ENCODE measurements around the gene PURA. TPM values are rescaled to one million over a fixed set of nuclear protein-coding genes. Genes with fewer than 3 reads are reported as not detected.

The PURA gene
- total RNA-seq, 2 experiments from 2014 or later = 8.2 to 9.2 TPM

DNA sequence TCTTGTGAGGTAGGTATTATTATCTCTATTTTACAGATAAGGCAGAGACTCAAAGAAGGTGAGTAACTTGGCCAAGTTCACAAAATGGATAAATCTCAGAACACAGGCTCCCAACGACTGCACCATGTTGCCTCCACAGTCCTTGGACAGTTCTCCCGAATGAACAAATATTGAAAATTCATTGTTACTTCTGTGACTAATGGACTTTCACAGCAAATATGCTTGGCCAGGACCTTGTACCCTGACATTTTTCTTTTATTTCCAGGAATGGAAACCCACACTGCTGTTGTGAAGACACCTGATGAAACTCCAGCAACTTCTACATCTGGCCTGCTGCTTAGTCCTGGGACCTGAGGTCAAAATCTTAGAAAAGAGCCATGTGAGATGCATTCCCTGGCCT is 58.6 kb downstream of the PURA start:
- no peak for TF ChIP-seq CTCF (IDR thresholded peaks at IDR 0.05)

GRCh38 chr5:140174014-140174413 is 60.1 kb downstream of the PURA start:
- Mint-ChIP-seq H3K27ac (no peak overlapping the region), H3K36me3 (ENCODE audit: low read depth) (no peaks in the 10 kb centered on the region), H3K4me3 (peak overlapping the region; percentile 81), H3K27me3 (peaks cover 4% of the 10 kb centered on the region), H3K4me1 (ENCODE audit: low read depth) (peaks cover 8% of the 10 kb centered on the region), H3K9me3 (no peaks in the 10 kb centered on the region)
- TF ChIP-seq CTCF (IDR thresholded peaks at IDR 0.05) = no peak
- DNase-seq (no peak), ATAC-seq (no peak)
- intact Hi-C loops (cut with micrococcal nuclease) = no loop called here
- ChIA-PET POLR2A (interaction anchor here (0.6 to 1.1 kb wide), 3 partner anchors 227 to 506 kb away, joined by 3 read pairs; no protein-coding TSS in a partner anchor), CTCF (interaction anchor here (1.1 to 1.7 kb wide), 3 partner anchors 20 to 178 kb away, joined by 3 to 4 read pairs (median 3); no protein-coding TSS in a partner anchor)

More for the DNA sequence above, 58.6 kb downstream of the PURA start:
- POLR2A ChIA-PET = no interaction called here
- Mint-ChIP-seq H3K9me3 (no peaks in the 10 kb centered on the region), H3K27me3 (peaks cover 4% of the 10 kb centered on the region), H3K36me3 (ENCODE audit: low read depth) (no peaks in the 10 kb centered on the region), H3K4me1 (ENCODE audit: low read depth) (peaks cover 8% of the 10 kb centered on the region), H3K4me3 (no peak overlapping the region), H3K27ac (no peak overlapping the region)
- no peak for DNase-seq
- ATAC-seq = no peak
- intact Hi-C loops (cut with micrococcal nuclease) = no loop called here
- CTCF ChIA-PET = no interaction called here

GRCh38 chr5:140174465-140175366 is 60.8 kb downstream of the PURA start, which contains the start of gene CYSTM1:
Gene CYSTM1, plus strand, starts transcription at chr5:140175188. Its CDS starts 19,278 bp downstream, at chr5:140194466.
- intact Hi-C loops (cut with micrococcal nuclease) = no loop called here

More at GRCh38 chr5:140174465-140175366, 60.8 kb downstream of the PURA start, which contains the start of gene CYSTM1:
- H3K27me3 Mint-ChIP-seq = peaks cover 4% of the 10 kb centered on the region
- CTCF ChIA-PET = interaction anchor here (0.6 to 2.6 kb wide), 6 partner anchors 14 to 177 kb away, joined by 3 to 8 read pairs (median 3); no protein-coding TSS in a partner anchor
- POLR2A ChIA-PET = interaction anchor here (0.6 to 1.5 kb wide), 8 partner anchors 15 to 506 kb away, joined by 3 to 5 read pairs (median 3); no protein-coding TSS in a partner anchor
- peak within 1 kb of the TSS; percentile 81 for H3K4me3 Mint-ChIP-seq
- peak; percentile 95 for ATAC-seq
- peak within 1 kb of the TSS; percentile 85 for H3K27ac Mint-ChIP-seq
- no peak for TF ChIP-seq CTCF (IDR thresholded peaks at IDR 0.05)
- H3K4me1 Mint-ChIP-seq (ENCODE audit: low read depth) = peaks cover 8% of the 10 kb centered on the region
- H3K9me3 Mint-ChIP-seq = no peaks in the 10 kb centered on the region
- DNase-seq = peak; percentile 96
- no peaks in the 10 kb centered on the region for H3K36me3 Mint-ChIP-seq (ENCODE audit: low read depth)

Other genes with a start within 250 kb of the PURA start
- under 1 TPM in 1 of 2 experiments, not detected in 1; 0.11 TPM for gene NRG2, start 70.8 kb upstream of the PURA start, total RNA-seq
- gene IGIP, start 11.8 kb downstream of the PURA start, total RNA-seq = 1 to 10 TPM; 1.3 to 1.5 TPM
- gene CYSTM1, start 61.1 kb downstream of the PURA start, total RNA-seq = 10 to 100 TPM; 15.8 to 18.5 TPM
- 10 to 100 TPM; 49.1 to 50.6 TPM for gene PFDN1, start 189.0 kb downstream of the PURA start, total RNA-seq
- 1 to 10 TPM; 5.1 to 6.4 TPM for gene HBEGF, start 232.5 kb downstream of the PURA start, total RNA-seq
- gene SLC4A9, start 246.1 kb downstream of the PURA start, total RNA-seq = under 1 TPM in 1 of 2 experiments, not detected in 1; 0.36 TPM